ENCODE data around the gene XDH. TPM values are rescaled to one million over a fixed set of nuclear protein-coding genes. Genes with fewer than 3 reads are reported as not detected.

The XDH gene
- polyA plus RNA-seq, 4 donors, result 29.8 to 115 (median 37.2) TPM

GRCh38 chr2:31332521-31332920 is 82.0 kb downstream of the XDH start:
- no peak for FAIRE-seq
- no peak for DNase-seq
- WGBS, 3 donors, result 81 to 91% (median 85%) methylated on average over 5 of the region's 5 CpGs

GRCh38 chr2:31331156-31331555 is 83.4 kb downstream of the XDH start:
- WGBS, 3 donors, result 76 to 83% (median 76%) methylated on average over 8 of the region's 8 CpGs
- DNase-seq, result no peak
- H3K36me3 ChIP-seq (ENCODE audit: control insufficient read depth in 3 of 3, insufficient read depth in 2 of 3, low read depth in 1 of 3, low read length in 3 of 3), result peaks cover 0 to 5% (median 4%) of the 10 kb centered on the region in 3 donors
- H3K27me3 ChIP-seq (ENCODE audit: control insufficient read depth in 3 of 3, insufficient read depth in 3 of 3, low read length in 3 of 3), result no peaks in the 10 kb centered on the region
- H3K9me3 ChIP-seq (ENCODE audit: control insufficient read depth in 2 of 2, insufficient read depth in 1 of 2, low read depth in 1 of 2, low read length in 1 of 2), result no peaks in the 10 kb centered on the region
- H3K27ac ChIP-seq (ENCODE audit: low read depth in 1 of 3, low read length in 2 of 3), result no peak overlapping the region
- no peak overlapping the region for H3K4me3 ChIP-seq (ENCODE audit: low read depth in 1 of 3, low read length in 3 of 3)
- peaks cover 0 to 8% (median 6%) of the 10 kb centered on the region in 3 donors for H3K4me1 ChIP-seq (ENCODE audit: control insufficient read depth in 3 of 3, insufficient read depth in 2 of 3, low read depth in 1 of 3, low read length in 2 of 3)
- FAIRE-seq, result no peak

More at GRCh38 chr2:31332521-31332920, 82.0 kb downstream of the XDH start:
- no peaks in the 10 kb centered on the region for H3K27me3 ChIP-seq (ENCODE audit: control insufficient read depth in 3 of 3, insufficient read depth in 3 of 3, low read length in 3 of 3)
- peaks cover 0 to 8% (median 6%) of the 10 kb centered on the region in 3 donors for H3K4me1 ChIP-seq (ENCODE audit: control insufficient read depth in 3 of 3, insufficient read depth in 2 of 3, low read depth in 1 of 3, low read length in 2 of 3)
- no peak overlapping the region for H3K27ac ChIP-seq (ENCODE audit: low read depth in 1 of 3, low read length in 2 of 3)
- H3K4me3 ChIP-seq (ENCODE audit: low read depth in 1 of 3, low read length in 3 of 3), result no peak overlapping the region
- peaks cover 0 to 15% (median 4%) of the 10 kb centered on the region in 3 donors for H3K36me3 ChIP-seq (ENCODE audit: control insufficient read depth in 3 of 3, insufficient read depth in 2 of 3, low read depth in 1 of 3, low read length in 3 of 3)
- no peaks in the 10 kb centered on the region for H3K9me3 ChIP-seq (ENCODE audit: control insufficient read depth in 2 of 2, insufficient read depth in 1 of 2, low read depth in 1 of 2, low read length in 1 of 2)

- Histone ChIP-seq H3K27ac (ENCODE audit: low read depth in 1 of 3, low read length in 2 of 3) (no peak overlapping the region), H3K9me3 (ENCODE audit: control insufficient read depth in 2 of 2, insufficient read depth in 1 of 2, low read depth in 1 of 2, low read length in 1 of 2) (no peaks in the 10 kb centered on the region), H3K27me3 (ENCODE audit: control insufficient read depth in 3 of 3, insufficient read depth in 3 of 3, low read length in 3 of 3) (no peaks in the 10 kb centered on the region), H3K4me3 (ENCODE audit: low read depth in 1 of 3, low read length in 3 of 3) (no peak overlapping the region), H3K36me3 (ENCODE audit: control insufficient read depth in 3 of 3, insufficient read depth in 2 of 3, low read depth in 1 of 3, low read length in 3 of 3) (peaks cover 0 to 2% (median 0%) of the 10 kb centered on the region in 3 donors), H3K4me1 (ENCODE audit: control insufficient read depth in 3 of 3, insufficient read depth in 2 of 3, low read depth in 1 of 3, low read length in 2 of 3) (peaks cover 0 to 10% (median 6%) of the 10 kb centered on the region in 3 donors)
- 37 to 60% (median 50%) methylated on average over 2 of the region's 2 CpGs for WGBS, 3 donors
- DNase-seq (peak; percentile 24 to 76), FAIRE-seq (no peak)
Measured at GRCh38 chr2:31329081-31329625, 85.4 kb downstream of the XDH start.

GRCh38 chr2:31328026-31328425 is 86.5 kb downstream of the XDH start:
- no peak for FAIRE-seq
- H3K27ac ChIP-seq (ENCODE audit: low read depth in 1 of 3, low read length in 2 of 3), result no peak overlapping the region
- H3K4me3 ChIP-seq (ENCODE audit: low read depth in 1 of 3, low read length in 3 of 3), result no peak overlapping the region
- no peaks in the 10 kb centered on the region for H3K27me3 ChIP-seq (ENCODE audit: control insufficient read depth in 3 of 3, insufficient read depth in 3 of 3, low read length in 3 of 3)
- no peak for DNase-seq
- H3K9me3 ChIP-seq (ENCODE audit: control insufficient read depth in 2 of 2, insufficient read depth in 1 of 2, low read depth in 1 of 2, low read length in 1 of 2), result no peaks in the 10 kb centered on the region
- H3K4me1 ChIP-seq (ENCODE audit: control insufficient read depth in 3 of 3, insufficient read depth in 2 of 3, low read depth in 1 of 3, low read length in 2 of 3), result peaks cover 0 to 14% (median 8%) of the 10 kb centered on the region in 3 donors
- H3K36me3 ChIP-seq (ENCODE audit: control insufficient read depth in 3 of 3, insufficient read depth in 2 of 3, low read depth in 1 of 3, low read length in 3 of 3), result peaks cover 0 to 2% (median 0%) of the 10 kb centered on the region in 3 donors

- WGBS, 3 donors, result 95 to 100% (median 98%) methylated on average over 1 of the region's 1 CpG
- H3K4me3 ChIP-seq (ENCODE audit: low read depth in 1 of 3, low read length in 3 of 3), result no peak overlapping the region
- H3K4me1 ChIP-seq (ENCODE audit: control insufficient read depth in 3 of 3, insufficient read depth in 2 of 3, low read depth in 1 of 3, low read length in 2 of 3), result peaks cover 0 to 16% (median 8%) of the 10 kb centered on the region in 3 donors
- H3K27me3 ChIP-seq (ENCODE audit: control insufficient read depth in 3 of 3, insufficient read depth in 3 of 3, low read length in 3 of 3), result no peaks in the 10 kb centered on the region
- FAIRE-seq (no peak), DNase-seq (no peak)
- H3K9me3 ChIP-seq (ENCODE audit: control insufficient read depth in 2 of 2, insufficient read depth in 1 of 2, low read depth in 1 of 2, low read length in 1 of 2), result no peaks in the 10 kb centered on the region
- H3K36me3 ChIP-seq (ENCODE audit: control insufficient read depth in 3 of 3, insufficient read depth in 2 of 3, low read depth in 1 of 3, low read length in 3 of 3), result peaks cover 0 to 2% (median 0%) of the 10 kb centered on the region in 3 donors
- H3K27ac ChIP-seq (ENCODE audit: low read depth in 1 of 3, low read length in 2 of 3), result no peak overlapping the region
Measured at GRCh38 chr2:31327505-31327904, 87.0 kb downstream of the XDH start.

GRCh38 chr2:31324016-31324633 is 90.4 kb downstream of the XDH start:
- peak; percentile 38 to 70 for DNase-seq
- H3K27ac ChIP-seq (ENCODE audit: low read depth in 1 of 3, low read length in 2 of 3), result peak overlapping the region in 1 of 3 donors; percentile 31

GRCh38 chr2:31322371-31322770 is 92.2 kb downstream of the XDH start:
- H3K27me3 ChIP-seq (ENCODE audit: control insufficient read depth in 3 of 3, insufficient read depth in 3 of 3, low read length in 3 of 3), result no peaks in the 10 kb centered on the region
- H3K36me3 ChIP-seq (ENCODE audit: control insufficient read depth in 3 of 3, insufficient read depth in 2 of 3, low read depth in 1 of 3, low read length in 3 of 3), result peaks cover 0 to 2% (median 0%) of the 10 kb centered on the region in 3 donors
- peaks cover 2 to 18% (median 3%) of the 10 kb centered on the region in 3 donors for H3K4me1 ChIP-seq (ENCODE audit: control insufficient read depth in 3 of 3, insufficient read depth in 2 of 3, low read depth in 1 of 3, low read length in 2 of 3)
- FAIRE-seq (no peak), DNase-seq (peak in 1 of 2 donors; percentile 14)
- WGBS, 3 donors, result 70 to 83% (median 73%) methylated on average over 1 of the region's 1 CpG
- no peaks in the 10 kb centered on the region for H3K9me3 ChIP-seq (ENCODE audit: control insufficient read depth in 2 of 2, insufficient read depth in 1 of 2, low read depth in 1 of 2, low read length in 1 of 2)
- H3K27ac ChIP-seq (ENCODE audit: low read depth in 1 of 3, low read length in 2 of 3), result no peak overlapping the region
- H3K4me3 ChIP-seq (ENCODE audit: low read depth in 1 of 3, low read length in 3 of 3), result no peak overlapping the region

More at GRCh38 chr2:31324016-31324633, 90.4 kb downstream of the XDH start:
- 14 to 21% (median 16%) methylated on average over 5 of the region's 5 CpGs for WGBS, 3 donors
- Histone ChIP-seq H3K36me3 (ENCODE audit: control insufficient read depth in 3 of 3, insufficient read depth in 2 of 3, low read depth in 1 of 3, low read length in 3 of 3) (peaks cover 0 to 2% (median 0%) of the 10 kb centered on the region in 3 donors), H3K4me1 (ENCODE audit: control insufficient read depth in 3 of 3, insufficient read depth in 2 of 3, low read depth in 1 of 3, low read length in 2 of 3) (peaks cover 0 to 15% (median 5%) of the 10 kb centered on the region in 3 donors), H3K4me3 (ENCODE audit: low read depth in 1 of 3, low read length in 3 of 3) (peak overlapping the region in 1 of 3 donors; percentile 37), H3K9me3 (ENCODE audit: control insufficient read depth in 2 of 2, insufficient read depth in 1 of 2, low read depth in 1 of 2, low read length in 1 of 2) (no peaks in the 10 kb centered on the region), H3K27me3 (ENCODE audit: control insufficient read depth in 3 of 3, insufficient read depth in 3 of 3, low read length in 3 of 3) (no peaks in the 10 kb centered on the region)
- FAIRE-seq, result no peak

GRCh38 chr2:31319406-31320175 is 95.0 kb downstream of the XDH start:
- Histone ChIP-seq H3K27ac (ENCODE audit: low read depth in 1 of 3, low read length in 2 of 3) (peak overlapping the region in 2 of 3 donors; percentile 22 to 74), H3K4me1 (ENCODE audit: control insufficient read depth in 3 of 3, insufficient read depth in 2 of 3, low read depth in 1 of 3, low read length in 2 of 3) (peaks cover 2 to 18% (median 3%) of the 10 kb centered on the region in 3 donors), H3K9me3 (ENCODE audit: control insufficient read depth in 2 of 2, insufficient read depth in 1 of 2, low read depth in 1 of 2, low read length in 1 of 2) (no peaks in the 10 kb centered on the region), H3K4me3 (ENCODE audit: low read depth in 1 of 3, low read length in 3 of 3) (no peak overlapping the region), H3K36me3 (ENCODE audit: control insufficient read depth in 3 of 3, insufficient read depth in 2 of 3, low read depth in 1 of 3, low read length in 3 of 3) (no peaks in the 10 kb centered on the region), H3K27me3 (ENCODE audit: control insufficient read depth in 3 of 3, insufficient read depth in 3 of 3, low read length in 3 of 3) (no peaks in the 10 kb centered on the region)
- peak in 1 of 2 donors; percentile 34 for DNase-seq
- 55 to 86% (median 78%) methylated on average over 6 of the region's 6 CpGs for WGBS, 3 donors
- no peak for FAIRE-seq

All from small intestine (tissue), 7 donors.